Fibroblast of pulmonary artery (primary cell): ENCODE measurements around the gene HAUS3.

ENCODE experiments used
- DNase-seq: peaks from one replicate; pipeline ENCODE4 v3.0.0-alpha.2; 2010; ENCODE audit warnings: low read depth
- H3K4me3 ChIP-seq: replicated peaks from 2 replicates; pipeline ENCODE4 v1.5.1; 2011; ENCODE audit warnings: low read depth, mild to moderate bottlenecking, control low read depth, low read length, moderate library complexity
- TF ChIP-seq, protein P1 (sequence below): IDR thresholded peaks from 2 replicates; pipeline ENCODE4 v1.5.1; 2011; ENCODE audit warnings: mild to moderate bottlenecking, control low read depth, low read length, inconsistent platforms; ENCODE audit errors: missing control alignments

Gene HAUS3

DNA sequence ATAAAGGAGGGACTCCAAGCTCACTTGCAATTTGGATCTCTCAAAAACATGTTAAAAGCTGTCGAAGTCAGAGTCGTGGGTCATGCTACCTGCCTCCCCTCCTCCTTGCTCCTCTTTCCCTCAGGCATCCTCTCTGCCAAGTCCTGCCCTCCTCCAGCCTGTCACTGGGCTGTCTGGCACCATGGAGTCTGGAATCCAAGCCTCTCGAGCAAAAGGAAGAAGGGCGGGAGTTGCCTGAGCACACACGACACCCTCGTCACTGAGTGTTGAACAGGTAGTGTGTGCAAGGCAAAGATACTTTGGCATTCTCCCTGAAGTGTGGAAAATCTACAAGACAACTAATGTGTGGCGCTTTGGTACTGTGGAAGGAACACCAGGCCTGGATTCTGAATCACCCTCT lies 62.2 kb downstream of the HAUS3 start:
- no peak for DNase-seq
- TF ChIP-seq, protein P1, sequence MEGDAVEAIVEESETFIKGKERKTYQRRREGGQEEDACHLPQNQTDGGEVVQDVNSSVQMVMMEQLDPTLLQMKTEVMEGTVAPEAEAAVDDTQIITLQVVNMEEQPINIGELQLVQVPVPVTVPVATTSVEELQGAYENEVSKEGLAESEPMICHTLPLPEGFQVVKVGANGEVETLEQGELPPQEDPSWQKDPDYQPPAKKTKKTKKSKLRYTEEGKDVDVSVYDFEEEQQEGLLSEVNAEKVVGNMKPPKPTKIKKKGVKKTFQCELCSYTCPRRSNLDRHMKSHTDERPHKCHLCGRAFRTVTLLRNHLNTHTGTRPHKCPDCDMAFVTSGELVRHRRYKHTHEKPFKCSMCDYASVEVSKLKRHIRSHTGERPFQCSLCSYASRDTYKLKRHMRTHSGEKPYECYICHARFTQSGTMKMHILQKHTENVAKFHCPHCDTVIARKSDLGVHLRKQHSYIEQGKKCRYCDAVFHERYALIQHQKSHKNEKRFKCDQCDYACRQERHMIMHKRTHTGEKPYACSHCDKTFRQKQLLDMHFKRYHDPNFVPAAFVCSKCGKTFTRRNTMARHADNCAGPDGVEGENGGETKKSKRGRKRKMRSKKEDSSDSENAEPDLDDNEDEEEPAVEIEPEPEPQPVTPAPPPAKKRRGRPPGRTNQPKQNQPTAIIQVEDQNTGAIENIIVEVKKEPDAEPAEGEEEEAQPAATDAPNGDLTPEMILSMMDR, result no peak
- H3K4me3 ChIP-seq, result no peak overlapping the region

DNA sequence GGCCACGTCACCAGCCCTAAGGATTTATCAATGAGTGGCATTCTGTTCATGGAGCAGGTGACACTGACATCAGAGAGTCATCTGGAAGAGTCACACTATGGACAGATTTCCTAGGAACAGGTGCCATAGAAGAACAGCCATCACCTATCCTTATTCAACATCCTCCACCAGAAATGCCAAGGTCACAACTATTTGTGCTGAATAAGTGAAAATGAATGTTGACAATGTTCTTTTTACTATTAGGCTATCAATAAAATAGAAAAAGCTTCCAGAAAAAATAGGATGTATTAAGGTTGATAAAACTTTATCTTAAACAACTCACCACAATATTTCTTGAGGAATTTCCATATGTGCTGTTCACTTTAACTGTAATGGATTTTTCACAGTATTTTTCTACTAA lies 62.9 kb downstream of the HAUS3 start:
- H3K4me3 ChIP-seq, result no peak overlapping the region
- TF ChIP-seq, protein P1, result no peak
- no peak for DNase-seq
